HG02678 (cell line): ENCODE results near the gene TSFM.

Experiments
- ATAC-seq: cut with Tn5 transposase; IDR thresholded peaks from one replicate; pipeline ENCODE4 v1.9.1; 2021; ENCODE audit warnings: mild to moderate bottlenecking, moderate library complexity; ENCODE audit not compliant: unreplicated experiment

TSFM gene

GRCh38 chr12:57832966-57833365 is 50.4 kb downstream of the TSFM start:
- ATAC-seq: no peak

GRCh38 chr12:57833672-57834071 is 51.1 kb downstream of the TSFM start:
- no peak for ATAC-seq

GRCh38 chr12:57834086-57834876 is 51.7 kb downstream of the TSFM start:
- no peak for ATAC-seq

GRCh38 chr12:57835366-57836288 is 53.0 kb downstream of the TSFM start:
- ATAC-seq: no peak

- ATAC-seq: peak; percentile 44
These were observed 54.1 kb downstream of the TSFM start for GRCh38 chr12:57836442-57837375.

- ATAC-seq: no peak
These were observed 55.4 kb downstream of the TSFM start for GRCh38 chr12:57837864-57838562.

- ATAC-seq: no peak
These were observed 56.2 kb downstream of the TSFM start for GRCh38 chr12:57838594-57839302.

- ATAC-seq: no peak
These were observed 57.4 kb downstream of the TSFM start for GRCh38 chr12:57839996-57840395.

- ATAC-seq: no peak
These were observed 58.1 kb downstream of the TSFM start for GRCh38 chr12:57840726-57841125.

GRCh38 chr12:57841445-57841844 is 58.9 kb downstream of the TSFM start:
- no peak for ATAC-seq

GRCh38 chr12:57842342-57843294 is 60.0 kb downstream of the TSFM start:
- ATAC-seq: no peak

GRCh38 chr12:57844709-57845477 is 62.3 kb downstream of the TSFM start:
- ATAC-seq: peak; percentile 16

GRCh38 chr12:57845478-57846284 is 63.1 kb downstream of the TSFM start:
- peak; percentile 29 for ATAC-seq

GRCh38 chr12:57846285-57846576 is 63.6 kb downstream of the TSFM start:
- ATAC-seq: peak; percentile 6

GRCh38 chr12:57846577-57847319 is 64.2 kb downstream of the TSFM start, which contains the start of gene CTDSP2:
Gene CTDSP2 (minus strand): TSS chr12:57846729. CDS start chr12:57846435, 294 bp downstream.
- ATAC-seq: peak; percentile 49
